Measurements from ENCODE around the gene KCTD4.

DNA sequence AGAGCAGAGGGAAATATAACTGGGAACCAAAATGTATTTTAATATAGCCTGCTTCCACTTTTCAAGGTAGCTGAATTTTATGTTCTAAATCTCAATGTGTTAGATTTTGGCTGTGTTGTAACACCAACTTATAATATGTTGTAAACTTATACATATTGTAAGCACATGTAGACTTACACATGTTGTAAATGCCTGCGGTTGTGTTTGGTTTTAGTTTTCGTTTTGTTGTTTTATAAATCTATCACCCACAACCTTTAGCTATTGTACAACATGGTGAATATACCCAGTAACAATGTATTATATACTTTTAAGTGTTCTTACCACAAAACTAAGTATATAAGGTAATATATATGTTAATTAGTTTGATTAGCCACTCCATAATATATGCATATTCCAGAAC lies 15.6 kb downstream of the KCTD4 start:
- TF ChIP-seq, protein P1, sequence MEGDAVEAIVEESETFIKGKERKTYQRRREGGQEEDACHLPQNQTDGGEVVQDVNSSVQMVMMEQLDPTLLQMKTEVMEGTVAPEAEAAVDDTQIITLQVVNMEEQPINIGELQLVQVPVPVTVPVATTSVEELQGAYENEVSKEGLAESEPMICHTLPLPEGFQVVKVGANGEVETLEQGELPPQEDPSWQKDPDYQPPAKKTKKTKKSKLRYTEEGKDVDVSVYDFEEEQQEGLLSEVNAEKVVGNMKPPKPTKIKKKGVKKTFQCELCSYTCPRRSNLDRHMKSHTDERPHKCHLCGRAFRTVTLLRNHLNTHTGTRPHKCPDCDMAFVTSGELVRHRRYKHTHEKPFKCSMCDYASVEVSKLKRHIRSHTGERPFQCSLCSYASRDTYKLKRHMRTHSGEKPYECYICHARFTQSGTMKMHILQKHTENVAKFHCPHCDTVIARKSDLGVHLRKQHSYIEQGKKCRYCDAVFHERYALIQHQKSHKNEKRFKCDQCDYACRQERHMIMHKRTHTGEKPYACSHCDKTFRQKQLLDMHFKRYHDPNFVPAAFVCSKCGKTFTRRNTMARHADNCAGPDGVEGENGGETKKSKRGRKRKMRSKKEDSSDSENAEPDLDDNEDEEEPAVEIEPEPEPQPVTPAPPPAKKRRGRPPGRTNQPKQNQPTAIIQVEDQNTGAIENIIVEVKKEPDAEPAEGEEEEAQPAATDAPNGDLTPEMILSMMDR (conservative IDR thresholded peaks at IDR 0.05; ENCODE audit: low read depth, low read length) = no peak
- TF ChIP-seq EZH2 (IDR thresholded peaks at IDR 0.05; ENCODE audit: low read length, unreplicated experiment) (no peak), EZH2phosphoT487 (IDR thresholded peaks at IDR 0.05; ENCODE audit: borderline replicate concordance, low read length) (no peak)
